Hepatocyte (in vitro differentiated cells): ENCODE results near the gene ZNF653.

ENCODE experiments used
- EZH2 ChIP-seq: fragments of 200-600 bp; sonication (generic); IDR thresholded peaks from 2 replicates; pipeline ENCODE4 v1.6.1; 2016; ENCODE audit warnings: antibody characterized with exemption, mild to moderate bottlenecking, borderline replicate concordance
- EZH2phosphoT487 ChIP-seq: fragments of 200-600 bp; sonication (generic); IDR thresholded peaks from one replicate; pipeline ENCODE4 v1.6.1; 2018; ENCODE audit warnings: antibody characterized with exemption, mild to moderate bottlenecking, low read depth, moderate library complexity; ENCODE audit not compliant: unreplicated experiment, severe bottlenecking
- TF ChIP-seq, protein P1 (sequence below): fragments of 200-600 bp; sonication (generic); IDR thresholded peaks from 2 replicates; pipeline ENCODE4 v1.5.1; 2016; ENCODE audit warnings: antibody characterized with exemption, mild to moderate bottlenecking; ENCODE audit not compliant: poor library complexity

DNA sequence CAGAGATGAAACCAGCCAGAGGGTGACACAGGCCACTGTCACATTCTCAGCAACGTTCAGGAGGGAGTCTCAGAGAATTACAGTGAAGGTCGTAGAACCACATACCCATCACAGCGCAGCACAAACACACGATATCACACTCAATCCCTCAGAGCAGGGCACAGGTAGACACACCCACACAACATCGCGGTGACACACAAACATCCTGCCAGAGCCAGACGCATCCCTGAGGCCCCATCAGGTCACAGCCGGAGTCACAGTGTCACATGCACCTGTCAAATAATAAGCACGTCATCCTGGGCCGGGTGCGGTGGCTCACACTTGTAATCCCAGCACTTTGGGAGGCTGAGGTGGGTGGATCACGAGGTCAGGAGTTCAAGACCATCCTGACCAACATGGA lies 42.2 kb downstream of the ZNF653 start:
- TF ChIP-seq, protein P1, sequence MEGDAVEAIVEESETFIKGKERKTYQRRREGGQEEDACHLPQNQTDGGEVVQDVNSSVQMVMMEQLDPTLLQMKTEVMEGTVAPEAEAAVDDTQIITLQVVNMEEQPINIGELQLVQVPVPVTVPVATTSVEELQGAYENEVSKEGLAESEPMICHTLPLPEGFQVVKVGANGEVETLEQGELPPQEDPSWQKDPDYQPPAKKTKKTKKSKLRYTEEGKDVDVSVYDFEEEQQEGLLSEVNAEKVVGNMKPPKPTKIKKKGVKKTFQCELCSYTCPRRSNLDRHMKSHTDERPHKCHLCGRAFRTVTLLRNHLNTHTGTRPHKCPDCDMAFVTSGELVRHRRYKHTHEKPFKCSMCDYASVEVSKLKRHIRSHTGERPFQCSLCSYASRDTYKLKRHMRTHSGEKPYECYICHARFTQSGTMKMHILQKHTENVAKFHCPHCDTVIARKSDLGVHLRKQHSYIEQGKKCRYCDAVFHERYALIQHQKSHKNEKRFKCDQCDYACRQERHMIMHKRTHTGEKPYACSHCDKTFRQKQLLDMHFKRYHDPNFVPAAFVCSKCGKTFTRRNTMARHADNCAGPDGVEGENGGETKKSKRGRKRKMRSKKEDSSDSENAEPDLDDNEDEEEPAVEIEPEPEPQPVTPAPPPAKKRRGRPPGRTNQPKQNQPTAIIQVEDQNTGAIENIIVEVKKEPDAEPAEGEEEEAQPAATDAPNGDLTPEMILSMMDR: no peak
- TF ChIP-seq EZH2: no peak
- no peak for TF ChIP-seq EZH2phosphoT487
